GM18858 (cell line): Measurements from ENCODE around the gene CSNK2B.
A peak's percentile ranks its signal among the peaks of the same experiment; 100 is the strongest.

Experiments
- ATAC-seq: cut with Tn5 transposase; IDR thresholded peaks from one replicate; pipeline ENCODE4 v1.9.1; 2021; ENCODE audit not compliant: unreplicated experiment

The CSNK2B gene

GRCh38 chr6:31665501-31666336, at the start of gene CSNK2B:
Gene CSNK2B (plus strand): TSS chr6:31666080. CDS start chr6:31666832, 752 bp downstream.
- peak; percentile 64 for ATAC-seq

DNA sequence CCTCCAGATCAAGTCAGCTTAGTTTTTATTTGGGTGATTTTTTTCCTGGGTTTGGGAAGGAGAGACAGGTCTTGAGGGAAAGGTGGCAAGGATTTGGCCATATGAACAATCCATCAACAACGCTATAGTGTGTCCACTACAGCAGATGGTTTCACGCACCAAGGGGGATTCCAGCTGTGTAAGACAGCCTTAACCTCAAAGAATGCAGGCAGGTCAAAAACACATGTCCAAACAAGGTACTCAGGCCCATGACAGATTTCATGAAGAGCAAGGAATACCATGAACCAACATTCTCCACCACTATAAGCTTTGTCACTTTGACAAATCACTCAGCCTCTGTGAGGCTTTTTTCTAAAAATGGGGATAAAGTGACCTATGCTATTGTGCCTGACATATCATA, 48.9 kb upstream of the CSNK2B start:
- no peak for ATAC-seq

DNA sequence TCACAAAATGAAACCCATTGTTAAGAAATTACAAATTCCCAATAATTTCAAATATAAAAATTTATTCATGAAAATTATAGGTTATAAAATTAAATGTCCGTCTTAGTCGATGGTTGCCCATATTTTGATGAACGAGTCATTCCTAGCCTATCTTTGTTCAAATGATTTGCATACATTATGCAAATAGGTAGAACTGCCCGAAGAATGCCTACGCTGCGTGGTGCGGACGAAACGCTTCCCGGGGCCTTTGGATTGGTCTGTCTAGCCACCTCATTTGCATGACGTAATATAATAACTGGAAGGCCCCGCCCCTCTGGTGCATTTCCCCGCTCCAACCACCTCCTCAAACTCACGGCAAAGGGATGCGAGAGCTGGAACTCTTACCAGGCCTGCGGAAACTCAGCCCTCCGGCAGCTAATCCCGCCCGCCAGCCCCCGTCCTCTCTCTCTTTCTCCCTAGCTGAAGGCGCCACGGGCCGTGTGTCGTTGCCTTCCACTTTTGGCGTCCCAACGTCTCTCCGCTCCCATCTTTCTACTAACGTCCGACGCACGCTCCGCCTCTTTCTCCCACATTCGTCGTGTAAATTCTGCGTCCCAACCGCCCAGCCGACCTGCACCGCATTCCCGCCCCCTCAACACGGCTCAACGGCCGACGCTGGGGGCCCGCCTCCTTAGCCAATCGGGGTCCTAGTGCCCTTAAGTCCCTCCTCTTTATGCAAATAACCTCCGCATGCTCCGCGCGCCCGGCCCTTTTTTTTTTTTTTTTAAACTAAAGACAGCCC, 45.9 kb upstream of the CSNK2B start:
- ATAC-seq: peak; percentile 67

GRCh38 chr6:31620586-31621319, 45.1 kb upstream of the CSNK2B start, which contains the start of gene PRRC2A:
Gene PRRC2A (plus strand): TSS chr6:31620715. CDS start chr6:31622790, 2,075 bp downstream.
- peak; percentile 11 for ATAC-seq

DNA sequence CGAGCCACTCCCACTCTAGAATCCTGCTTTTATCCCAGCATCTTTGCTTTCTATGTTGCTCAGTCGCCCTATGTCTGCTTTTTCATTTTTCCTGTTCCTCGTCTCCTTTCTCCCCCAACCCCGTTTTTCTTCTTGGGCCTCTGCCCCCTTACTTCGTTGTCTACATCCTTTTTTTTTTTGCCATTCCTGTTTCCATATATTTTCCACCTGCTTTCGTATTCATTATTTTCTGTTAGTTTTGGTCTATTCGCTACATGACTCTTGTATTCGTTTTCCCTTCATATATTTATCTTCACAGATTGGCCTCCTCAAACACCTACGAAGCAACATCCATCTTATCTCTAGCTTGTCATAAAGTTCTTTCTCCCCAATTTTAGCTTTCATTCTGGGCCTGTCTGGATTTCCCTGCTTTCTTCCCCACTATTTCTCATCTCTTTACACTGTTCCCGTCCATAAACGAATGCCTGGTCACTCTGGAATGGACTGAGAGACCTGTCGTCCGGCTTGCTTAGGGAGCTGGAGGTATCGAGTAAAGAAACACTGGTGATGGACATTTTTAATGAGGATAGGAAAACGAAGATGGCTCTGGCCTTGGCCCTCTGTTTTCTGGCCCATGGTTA, 44.5 kb upstream of the CSNK2B start:
- ATAC-seq: no peak

- no peak for ATAC-seq
These were observed 43.9 kb upstream of the CSNK2B start for GRCh38 chr6:31621991-31622390.

DNA sequence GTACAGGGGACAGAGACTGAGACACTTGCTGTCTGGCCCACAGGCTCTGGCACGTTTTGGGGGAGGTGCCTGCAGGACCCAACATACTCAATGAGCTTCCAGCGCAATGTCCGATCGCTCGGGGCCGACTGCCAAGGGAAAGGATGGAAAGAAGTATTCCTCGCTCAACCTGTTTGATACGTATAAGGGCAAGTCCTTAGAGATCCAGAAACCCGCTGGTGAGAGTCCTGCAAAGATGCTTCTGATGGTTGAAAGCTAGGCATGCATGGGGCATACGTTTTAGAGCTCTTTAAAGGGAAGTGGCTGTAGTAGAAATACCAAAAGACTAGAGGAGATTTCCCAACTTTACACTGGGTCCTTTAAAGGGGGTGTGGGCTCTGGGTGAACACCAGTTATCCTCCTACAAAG, 43.2 kb upstream of the CSNK2B start:
- ATAC-seq: no peak

DNA sequence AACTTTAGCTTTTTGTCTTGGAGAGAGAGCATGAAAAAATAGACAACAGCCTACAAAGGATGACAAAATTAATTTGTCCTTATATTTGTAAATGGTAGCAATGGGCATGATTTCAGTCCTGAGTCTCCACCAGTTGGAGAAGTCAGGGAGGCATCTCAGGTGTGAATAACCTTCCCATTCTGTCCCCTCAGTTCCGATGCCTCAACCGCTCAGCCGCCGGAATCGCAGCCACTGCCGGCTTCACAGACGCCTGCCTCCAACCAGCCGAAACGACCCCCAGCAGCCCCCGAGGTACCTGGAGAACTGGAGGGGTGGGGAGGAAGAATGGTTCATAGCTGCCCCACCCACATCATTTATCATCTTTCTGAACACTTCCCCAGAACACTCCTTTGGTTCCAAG, 41.8 kb upstream of the CSNK2B start:
- no peak for ATAC-seq

DNA sequence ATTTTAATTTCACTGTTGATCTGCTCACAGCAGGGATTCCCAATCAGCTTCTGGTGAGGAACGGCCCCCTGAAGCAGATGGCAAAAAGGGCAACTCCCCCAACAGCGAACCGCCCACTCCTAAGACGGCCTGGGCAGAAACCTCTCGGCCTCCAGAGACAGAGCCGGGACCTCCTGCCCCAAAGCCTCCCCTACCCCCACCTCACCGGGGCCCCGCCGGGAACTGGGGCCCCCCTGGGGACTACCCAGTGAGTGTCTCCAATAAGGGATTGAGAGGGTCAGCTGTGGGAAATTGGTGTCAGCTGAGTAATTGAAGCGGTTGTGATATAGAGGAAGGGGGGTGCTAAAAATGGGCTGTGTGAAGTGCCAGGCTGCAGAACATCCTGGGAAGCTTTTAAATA, 38.9 kb upstream of the CSNK2B start:
- no peak for ATAC-seq

GRCh38 chr6:31627690-31628287, 38.1 kb upstream of the CSNK2B start:
- ATAC-seq: no peak

GRCh38 chr6:31629014-31629413, 36.9 kb upstream of the CSNK2B start:
- ATAC-seq: no peak

DNA sequence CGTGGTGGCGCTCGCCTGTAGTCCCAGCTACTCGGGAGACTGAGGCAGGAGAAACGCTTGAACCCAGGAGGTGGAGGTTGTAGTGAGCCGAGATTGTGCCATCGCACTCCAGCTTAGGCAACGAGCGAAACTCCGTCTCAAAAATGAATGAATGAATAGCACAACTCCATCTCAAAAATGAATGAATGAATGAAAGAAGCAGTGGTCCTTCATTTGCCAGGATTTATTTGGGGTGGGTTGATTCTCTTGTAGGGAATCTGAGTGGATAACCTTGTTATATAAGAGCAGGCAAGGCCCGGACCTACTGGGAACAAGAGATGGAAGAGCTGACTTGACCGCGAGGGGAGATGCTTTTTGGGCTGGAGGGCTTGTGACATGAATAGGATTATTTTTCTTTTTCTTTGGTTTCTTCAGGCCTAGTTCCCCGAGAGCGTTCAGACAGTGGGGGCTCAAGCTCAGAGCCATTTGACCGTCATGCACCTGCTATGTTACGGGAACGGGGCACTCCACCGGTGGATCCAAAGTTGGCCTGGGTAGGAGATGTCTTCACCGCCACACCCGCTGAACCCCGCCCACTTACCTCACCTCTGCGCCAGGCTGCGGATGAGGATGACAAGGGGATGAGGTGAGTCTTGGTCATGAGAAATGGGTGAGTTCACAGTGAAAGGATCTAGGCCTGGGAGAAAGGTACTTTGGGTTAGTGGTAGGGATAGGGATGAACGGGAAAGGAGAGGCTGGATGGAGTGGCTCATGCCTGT, 35.5 kb upstream of the CSNK2B start:
- no peak for ATAC-seq

DNA sequence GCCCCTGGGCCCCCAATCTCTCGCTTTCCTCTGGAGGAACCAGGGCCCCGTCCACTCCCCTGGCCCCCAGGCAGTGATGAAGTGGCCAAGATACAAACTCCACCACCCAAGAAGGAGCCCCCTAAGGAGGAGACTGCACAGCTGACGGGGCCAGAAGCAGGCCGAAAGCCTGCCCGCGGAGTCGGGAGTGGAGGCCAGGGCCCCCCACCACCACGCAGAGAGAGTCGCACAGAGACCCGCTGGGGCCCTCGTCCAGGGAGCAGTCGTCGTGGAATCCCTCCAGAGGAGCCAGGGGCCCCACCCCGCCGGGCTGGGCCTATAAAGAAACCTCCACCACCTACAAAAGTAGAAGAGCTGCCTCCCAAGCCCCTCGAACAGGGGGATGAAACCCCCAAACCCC, 34.7 kb upstream of the CSNK2B start:
- ATAC-seq: no peak

- no peak for ATAC-seq
These were observed 34.1 kb upstream of the CSNK2B start for GRCh38 chr6:31631681-31632278.

DNA sequence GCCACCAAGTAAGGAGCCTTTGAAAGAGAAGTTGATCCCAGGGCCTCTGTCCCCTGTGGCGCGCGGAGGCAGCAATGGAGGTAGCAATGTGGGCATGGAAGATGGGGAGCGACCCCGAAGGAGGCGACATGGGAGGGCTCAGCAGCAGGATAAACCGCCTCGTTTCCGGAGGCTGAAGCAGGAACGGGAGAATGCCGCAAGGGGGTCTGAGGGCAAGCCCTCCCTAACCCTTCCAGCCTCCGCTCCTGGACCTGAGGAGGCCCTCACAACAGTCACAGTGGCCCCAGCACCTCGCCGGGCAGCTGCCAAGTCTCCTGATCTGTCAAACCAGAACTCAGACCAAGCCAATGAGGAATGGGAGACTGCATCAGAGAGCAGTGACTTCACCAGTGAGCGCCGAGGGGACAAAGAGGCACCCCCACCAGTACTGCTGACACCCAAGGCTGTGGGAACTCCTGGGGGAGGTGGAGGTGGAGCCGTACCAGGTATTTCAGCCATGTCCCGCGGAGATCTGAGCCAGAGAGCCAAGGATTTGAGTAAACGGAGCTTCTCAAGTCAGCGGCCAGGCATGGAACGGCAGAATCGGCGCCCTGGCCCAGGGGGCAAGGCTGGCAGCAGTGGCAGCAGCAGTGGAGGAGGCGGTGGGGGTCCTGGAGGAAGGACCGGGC, 33.5 kb upstream of the CSNK2B start:
- ATAC-seq: no peak

GRCh38 chr6:31633447-31633846, 32.4 kb upstream of the CSNK2B start:
- no peak for ATAC-seq

DNA sequence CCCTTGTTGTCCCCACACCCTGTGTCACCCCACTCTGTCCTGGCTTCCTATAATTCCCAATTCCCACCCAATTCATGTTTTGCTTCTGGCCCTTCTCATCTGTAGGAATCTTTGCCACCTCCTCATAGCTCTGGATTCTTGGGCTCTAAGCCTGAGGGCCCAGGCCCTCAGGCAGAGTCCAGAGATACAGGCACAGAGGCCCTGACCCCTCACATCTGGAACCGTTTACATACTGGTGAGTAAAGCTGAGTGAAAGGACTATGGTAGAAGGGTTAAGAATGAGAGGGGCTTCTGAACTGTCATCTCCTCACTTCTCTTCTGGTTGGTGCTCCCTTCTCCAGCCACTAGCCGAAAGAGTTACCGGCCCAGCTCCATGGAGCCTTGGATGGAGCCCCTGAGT, 31.7 kb upstream of the CSNK2B start:
- no peak for ATAC-seq

GRCh38 chr6:31634969-31635575, 30.8 kb upstream of the CSNK2B start:
- ATAC-seq: no peak
